SH-SY5Y (cell line): ENCODE measurements around the gene NPTXR.

ENCODE experiments used
- GATA2 ChIP-seq: IDR thresholded peaks from 2 replicates; pipeline ENCODE4 v1.6.1; 2011; ENCODE audit warnings: mild to moderate bottlenecking, low read depth, low read length
- GATA3 ChIP-seq: IDR thresholded peaks from 2 replicates; pipeline ENCODE4 v1.6.1; 2011; ENCODE audit warnings: low read depth, mild to moderate bottlenecking, low read length, moderate library complexity

DNA sequence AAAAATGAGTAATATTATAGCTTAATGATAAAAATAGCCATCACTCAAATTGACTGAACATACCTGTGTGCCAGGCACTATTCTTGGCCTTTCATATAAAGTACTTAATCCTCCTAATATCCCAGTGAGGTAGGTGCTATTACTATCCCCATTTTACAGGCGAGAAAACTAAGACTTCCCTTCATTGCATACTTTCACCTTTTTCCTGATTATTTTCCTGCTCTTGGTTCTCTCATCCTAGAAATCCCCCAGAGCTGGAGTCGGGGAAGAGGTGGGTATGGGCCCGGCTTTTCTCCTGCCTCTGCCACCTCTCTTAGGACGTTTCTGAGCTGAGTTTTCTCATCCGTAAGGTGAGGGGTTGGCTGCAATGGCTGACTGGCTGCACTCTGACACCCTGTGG is 2.2 kb downstream of the NPTXR start:
- TF ChIP-seq GATA3 (no peak), GATA2 (no peak)
